ENCODE results near the gene ASTN2.

DNA sequence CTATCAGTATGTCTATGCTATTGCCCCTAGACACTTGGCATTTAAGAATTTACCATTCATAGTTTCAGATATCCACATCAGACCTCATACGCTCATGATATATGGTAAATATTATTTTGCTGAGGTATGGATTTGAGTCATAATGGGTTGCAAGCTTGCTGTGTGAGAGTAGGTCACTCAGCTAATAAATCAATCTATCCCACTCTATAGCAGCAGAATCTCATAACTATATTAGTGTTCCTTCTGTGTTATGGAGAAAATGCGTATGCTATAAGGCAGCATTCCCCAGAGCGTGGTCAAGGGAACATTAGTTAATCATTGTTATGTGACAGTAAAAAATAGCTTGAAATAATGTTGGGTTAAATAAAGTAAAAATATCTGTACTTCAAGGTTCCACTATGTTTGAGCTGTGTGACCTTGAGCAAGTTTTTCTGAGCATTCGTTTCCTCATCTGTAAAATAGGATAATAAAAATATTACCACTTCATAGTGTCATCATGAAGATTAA lies 720.0 kb downstream of the ASTN2 start:
- TF ChIP-seq REST (IDR thresholded peaks at IDR 0.05; ENCODE audit: insufficient read depth in 1 of 2, low read depth in 2 of 2, low read length in 2 of 2) (no peak), POLR2AphosphoS5 (IDR thresholded peaks at IDR 0.05; ENCODE audit: low read depth, low read length) (no peak), SIN3A (IDR thresholded peaks at IDR 0.05; ENCODE audit: borderline replicate concordance, insufficient read depth, low read length) (no peak), TAF1 (IDR thresholded peaks at IDR 0.05; ENCODE audit: borderline replicate concordance, insufficient read depth, low read length) (no peak)

All from PFSK-1 (cell line).